Activated gamma-delta T cell treated with anti-CD3 and anti-CD28 coated beads, Interleukin-2, amount 50 U/mL, for 16 hours (primary cell): ENCODE data around the gene MED10.

Experiments used
- DNase-seq: peaks from one replicate; pipeline ENCODE4 v3.0.0-alpha.2; 2020; ENCODE audit warnings: low read depth

MED10 gene

GRCh38 chr5:6348476-6349000 lies 29.8 kb downstream of the MED10 start:
- no peak for DNase-seq

GRCh38 chr5:6347673-6348072 lies 30.7 kb downstream of the MED10 start:
- no peak for DNase-seq

GRCh38 chr5:6347165-6347564 lies 31.2 kb downstream of the MED10 start:
- DNase-seq, result no peak

GRCh38 chr5:6344593-6344989 lies 33.8 kb downstream of the MED10 start:
- DNase-seq, result no peak

- no peak for DNase-seq
Observed at GRCh38 chr5:6343951-6344592, 34.3 kb downstream of the MED10 start.

GRCh38 chr5:6342689-6343315 lies 35.5 kb downstream of the MED10 start:
- DNase-seq, result no peak

- DNase-seq, result no peak
Observed at GRCh38 chr5:6340100-6340499, 38.2 kb downstream of the MED10 start.

GRCh38 chr5:6338871-6339270 lies 39.5 kb downstream of the MED10 start:
- DNase-seq, result no peak

- DNase-seq, result no peak
Observed at GRCh38 chr5:6338135-6338534, 40.2 kb downstream of the MED10 start.

- DNase-seq, result no peak
Observed at GRCh38 chr5:6333182-6333905, 45.0 kb downstream of the MED10 start.

- no peak for DNase-seq
Observed at GRCh38 chr5:6328173-6328572, 50.2 kb downstream of the MED10 start.

GRCh38 chr5:6326776-6327175 lies 51.6 kb downstream of the MED10 start:
- DNase-seq, result no peak

GRCh38 chr5:6322163-6322713 lies 56.1 kb downstream of the MED10 start:
- no peak for DNase-seq
